Left renal cortex interstitium (tissue), 4 donors: ENCODE results near the gene SPDYE1. TPM values are rescaled to one million over a fixed set of nuclear protein-coding genes. Genes with fewer than 3 reads are reported as not detected.

Experiments used
- DNase-seq, 4 donors: peaks; one replicate each; pipeline ENCODE4 v3.0.0-alpha.2; 2013; ENCODE audit warnings: low read depth in 4 of 4, low spot score in 2 of 4, missing footprints in 1 of 4
- polyA plus RNA-seq, 4 donors: library from polyadenylated mRNA; unstranded; fragments of 120-200 nt; gene quantifications; one replicate each; pipeline ENCODE4 v1.2.1, GENCODE V29; 2013; ENCODE audit not compliant: insufficient read length in 4 of 4

SPDYE1 gene
- polyA plus RNA-seq, 4 donors, result 0.48 to 2.9 (median 1.2) TPM

- no peak for DNase-seq
Observed at GRCh38 chr7:44059219-44060090, 61.8 kb downstream of the SPDYE1 start.

Other genes with a start within 250 kb of the SPDYE1 start
- gene BLVRA, start 239.2 kb upstream of the SPDYE1 start, polyA plus RNA-seq, result 10 to 100 TPM; 48.6 to 63.2 (median 54.2) TPM
- gene MRPS24, start 128.4 kb upstream of the SPDYE1 start, polyA plus RNA-seq, result 100 to 1,000 TPM in 1 of 4 donors, 10 to 100 TPM in 3; 74.2 to 118 (median 87.5) TPM
- 10 to 100 TPM; 30.0 to 39.4 (median 34.8) TPM for gene URGCP, start 91.3 kb upstream of the SPDYE1 start, polyA plus RNA-seq
- 10 to 100 TPM; 19.7 to 22.8 (median 21.2) TPM for gene UBE2D4, start 71.5 kb upstream of the SPDYE1 start, polyA plus RNA-seq
- 10 to 100 TPM; 62.6 to 86.2 (median 77.5) TPM for gene DBNL, start 46.8 kb downstream of the SPDYE1 start, polyA plus RNA-seq
- 1 to 10 TPM; 2.2 to 3.4 (median 2.8) TPM for gene PGAM2, start 67.7 kb downstream of the SPDYE1 start, polyA plus RNA-seq
- 10 to 100 TPM; 15.2 to 38.7 (median 29.1) TPM for gene POLM, start 84.6 kb downstream of the SPDYE1 start, polyA plus RNA-seq
- gene AEBP1, start 106.4 kb downstream of the SPDYE1 start, polyA plus RNA-seq, result 10 to 100 TPM; 58.4 to 82.4 (median 73.4) TPM
- 100 to 1,000 TPM; 100 to 136 (median 123) TPM for gene POLD2, start 125.7 kb downstream of the SPDYE1 start, polyA plus RNA-seq
- gene MYL7, start 143.4 kb downstream of the SPDYE1 start, polyA plus RNA-seq, result 1 to 10 TPM in 1 of 4 donors, under 1 TPM in 2, not detected in 1; 0.58 to 1.1 (median 0.81) TPM
- 1 to 10 TPM; 3.2 to 4.8 (median 3.9) TPM for gene GCK, start 191.5 kb downstream of the SPDYE1 start, polyA plus RNA-seq
- gene YKT6, start 203.1 kb downstream of the SPDYE1 start, polyA plus RNA-seq, result 10 to 100 TPM; 74.4 to 82.3 (median 76.6) TPM